Liver (tissue), 9 donors: ENCODE results near the gene GPBP1L1. TPM values are rescaled to one million over a fixed set of nuclear protein-coding genes. Genes with fewer than 3 reads are reported as not detected.

Experiments
- DNase-seq: peaks from one replicate; pipeline ENCODE4 v3.0.0-alpha.2; 2017; ENCODE audit warnings: low spot score
- H3K27ac ChIP-seq, 2 donors: one replicate each; pipeline ENCODE4 v1.7.0; 2013; ENCODE audit warnings: inconsistent platforms in 2 of 2, low read length in 2 of 2, control low read depth in 1 of 2, low read depth in 1 of 2, mild to moderate bottlenecking in 1 of 2
- H3K27me3 ChIP-seq, 4 donors: one replicate each; pipeline versions ENCODE4 v1.6.1 to v1.7.0; 2013; ENCODE audit warnings: low read length in 3 of 4, inconsistent platforms in 1 of 4, mild to moderate bottlenecking in 1 of 4, moderate library complexity in 1 of 4; ENCODE audit not compliant: control insufficient read depth in 4 of 4, insufficient read depth in 4 of 4
- H3K36me3 ChIP-seq, 4 donors: one replicate each; pipeline versions ENCODE4 v1.6.1 to v1.7.0; 2013; ENCODE audit warnings: low read length in 3 of 4, mild to moderate bottlenecking in 3 of 4, low read depth in 1 of 4, moderate library complexity in 1 of 4; ENCODE audit not compliant: control insufficient read depth in 4 of 4, insufficient read depth in 3 of 4
- H3K4me1 ChIP-seq, 4 donors: one replicate each; pipeline versions ENCODE4 v1.6.1 to v1.7.0; 2013; ENCODE audit warnings: low read length in 3 of 4, mild to moderate bottlenecking in 3 of 4, moderate library complexity in 1 of 4; ENCODE audit not compliant: control insufficient read depth in 4 of 4, insufficient read depth in 4 of 4
- H3K4me3 ChIP-seq, 3 donors: one replicate each; pipeline versions ENCODE4 v1.6.1 to v1.7.0; 2013; ENCODE audit warnings: low read length in 3 of 3, control low read depth in 1 of 3, low read depth in 1 of 3, mild to moderate bottlenecking in 1 of 3
- H3K9ac ChIP-seq, 2 donors: one replicate each; pipeline ENCODE4 v1.7.0; 2013; ENCODE audit warnings: low read length in 2 of 2, mild to moderate bottlenecking in 2 of 2, moderate library complexity in 2 of 2, control low read depth in 1 of 2, low read depth in 1 of 2
- H3K9me3 ChIP-seq, 4 donors: one replicate each; pipeline versions ENCODE4 v1.6.1 to v1.7.0; 2013; ENCODE audit warnings: low read length in 3 of 4; ENCODE audit not compliant: control insufficient read depth in 4 of 4
- FOXA1 ChIP-seq: IDR thresholded peaks from 2 replicates; pipeline ENCODE4 v1.6.1; 2016; ENCODE audit warnings: antibody characterized with exemption
- FOXA2 ChIP-seq: IDR thresholded peaks from 2 replicates; pipeline ENCODE4 v1.6.1; 2016; ENCODE audit warnings: antibody characterized with exemption
- HNF4A ChIP-seq, 2 donors: conservative IDR thresholded peaks; 2 replicates each; pipeline ENCODE4 v1.6.1; 2016; ENCODE audit warnings: antibody characterized with exemption in 2 of 2, mild to moderate bottlenecking in 2 of 2
- HNF4G ChIP-seq: IDR thresholded peaks from 2 replicates; pipeline ENCODE4 v1.6.1; 2016; ENCODE audit warnings: antibody characterized with exemption
- JUND ChIP-seq, 2 donors: IDR thresholded peaks; 2 replicates each; pipeline ENCODE4 v1.6.1; 2016; ENCODE audit warnings: antibody characterized with exemption in 2 of 2
- NR2F2 ChIP-seq: IDR thresholded peaks from 2 replicates; pipeline ENCODE4 v1.6.1; 2016; ENCODE audit warnings: antibody characterized with exemption
- RAD21 ChIP-seq, 2 donors: IDR thresholded peaks; 2 replicates each; pipeline ENCODE4 v1.6.1; 2016; ENCODE audit warnings: antibody characterized with exemption in 2 of 2, mild to moderate bottlenecking in 2 of 2
- RXRA ChIP-seq, 2 donors: IDR thresholded peaks; 2 replicates each; pipeline ENCODE4 v1.6.1; 2017 to 2018; ENCODE audit warnings: antibody characterized with exemption in 2 of 2, mild to moderate bottlenecking in 1 of 2
- SP1 ChIP-seq: IDR thresholded peaks from 2 replicates; pipeline ENCODE4 v1.6.1; 2018; ENCODE audit warnings: antibody characterized with exemption, mild to moderate bottlenecking
- TAF1 ChIP-seq: conservative IDR thresholded peaks from 2 replicates; pipeline ENCODE4 v1.6.1; 2016; ENCODE audit warnings: antibody characterized with exemption, mild to moderate bottlenecking
- YY1 ChIP-seq: IDR thresholded peaks from 2 replicates; pipeline ENCODE4 v1.6.1; 2016; ENCODE audit warnings: antibody characterized with exemption, mild to moderate bottlenecking
- WGBS: extraction: QIAGEN DNeasy Blood & Tissue Kit; methylation state at CpG from one replicate; pipeline ENCODE4 v1.1.7; 2013; 5-methylcytosine and 5-hydroxymethylcytosine counted together
- polyA plus RNA-seq, 2 donors: library from polyadenylated mRNA; stranded (reverse) in 1 of 2; unstranded in 1 of 2; fragments of 200-250 nt in 1 of 2; fragments of >200 nt in 1 of 2; fragmentation: Nextera tagmentation in 1 of 2; extraction: Ambion mirVana in 1 of 2; gene quantifications; one replicate each; pipeline versions ENCODE4 v1.2.1 to v1.2.3, GENCODE V29; 2013 to 2015
- total RNA-seq, 2 donors: library from RNA; depleted of rRNA; stranded (reverse); fragments of >200 nt; gene quantifications; one replicate each; pipeline ENCODE4 v1.2.3, GENCODE V29; 2014
- TF ChIP-seq, protein P1 (sequence below): fragments of 150-350 bp; IDR thresholded peaks from 2 replicates; pipeline ENCODE4 v1.5.1; 2017; ENCODE audit warnings: improper control_type of control experiment, low read depth, low read length; ENCODE audit not compliant: missing input control
- TF ChIP-seq, protein P2 (sequence below): IDR thresholded peaks from 2 replicates; pipeline ENCODE4 v1.6.1; 2016; ENCODE audit warnings: antibody characterized with exemption
- TF ChIP-seq, protein P3 (sequence below): IDR thresholded peaks from 2 replicates; pipeline ENCODE4 v1.6.1; 2016; ENCODE audit warnings: antibody characterized with exemption, mild to moderate bottlenecking
- TF ChIP-seq, protein P4 (sequence below): IDR thresholded peaks from 2 replicates; pipeline ENCODE4 v1.6.1; 2016; ENCODE audit warnings: antibody characterized with exemption
- donor health status: healthy.
- donor health status: healthy.
- donor health status: healthy.
- donor health status: healthy.
- donor health status: healthy.

Gene GPBP1L1
- total and polyA plus RNA-seq, 4 donors: 24.8 to 86.7 (median 53.5) TPM

DNA sequence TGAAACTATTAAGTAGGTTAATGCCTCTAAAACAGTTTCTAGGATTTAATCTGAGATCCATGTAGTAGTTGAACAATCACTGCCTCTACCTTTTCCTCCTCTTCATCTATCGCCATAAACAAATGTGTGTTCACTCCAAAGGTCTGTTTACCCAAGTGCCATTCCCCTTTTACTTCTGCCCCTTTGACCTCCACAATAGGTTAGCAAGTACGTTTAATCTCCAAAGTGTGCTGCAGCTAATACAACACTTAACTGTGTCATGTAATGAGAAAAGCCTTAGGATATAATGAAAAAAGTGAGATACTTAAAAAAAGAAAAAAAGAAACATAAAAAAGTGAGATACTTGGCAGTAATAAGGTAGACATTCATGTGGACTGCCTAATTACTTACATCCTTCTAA is 28.2 kb downstream of the GPBP1L1 start (continued):
- TF ChIP-seq, protein P1, sequence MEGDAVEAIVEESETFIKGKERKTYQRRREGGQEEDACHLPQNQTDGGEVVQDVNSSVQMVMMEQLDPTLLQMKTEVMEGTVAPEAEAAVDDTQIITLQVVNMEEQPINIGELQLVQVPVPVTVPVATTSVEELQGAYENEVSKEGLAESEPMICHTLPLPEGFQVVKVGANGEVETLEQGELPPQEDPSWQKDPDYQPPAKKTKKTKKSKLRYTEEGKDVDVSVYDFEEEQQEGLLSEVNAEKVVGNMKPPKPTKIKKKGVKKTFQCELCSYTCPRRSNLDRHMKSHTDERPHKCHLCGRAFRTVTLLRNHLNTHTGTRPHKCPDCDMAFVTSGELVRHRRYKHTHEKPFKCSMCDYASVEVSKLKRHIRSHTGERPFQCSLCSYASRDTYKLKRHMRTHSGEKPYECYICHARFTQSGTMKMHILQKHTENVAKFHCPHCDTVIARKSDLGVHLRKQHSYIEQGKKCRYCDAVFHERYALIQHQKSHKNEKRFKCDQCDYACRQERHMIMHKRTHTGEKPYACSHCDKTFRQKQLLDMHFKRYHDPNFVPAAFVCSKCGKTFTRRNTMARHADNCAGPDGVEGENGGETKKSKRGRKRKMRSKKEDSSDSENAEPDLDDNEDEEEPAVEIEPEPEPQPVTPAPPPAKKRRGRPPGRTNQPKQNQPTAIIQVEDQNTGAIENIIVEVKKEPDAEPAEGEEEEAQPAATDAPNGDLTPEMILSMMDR: no peak

DNA sequence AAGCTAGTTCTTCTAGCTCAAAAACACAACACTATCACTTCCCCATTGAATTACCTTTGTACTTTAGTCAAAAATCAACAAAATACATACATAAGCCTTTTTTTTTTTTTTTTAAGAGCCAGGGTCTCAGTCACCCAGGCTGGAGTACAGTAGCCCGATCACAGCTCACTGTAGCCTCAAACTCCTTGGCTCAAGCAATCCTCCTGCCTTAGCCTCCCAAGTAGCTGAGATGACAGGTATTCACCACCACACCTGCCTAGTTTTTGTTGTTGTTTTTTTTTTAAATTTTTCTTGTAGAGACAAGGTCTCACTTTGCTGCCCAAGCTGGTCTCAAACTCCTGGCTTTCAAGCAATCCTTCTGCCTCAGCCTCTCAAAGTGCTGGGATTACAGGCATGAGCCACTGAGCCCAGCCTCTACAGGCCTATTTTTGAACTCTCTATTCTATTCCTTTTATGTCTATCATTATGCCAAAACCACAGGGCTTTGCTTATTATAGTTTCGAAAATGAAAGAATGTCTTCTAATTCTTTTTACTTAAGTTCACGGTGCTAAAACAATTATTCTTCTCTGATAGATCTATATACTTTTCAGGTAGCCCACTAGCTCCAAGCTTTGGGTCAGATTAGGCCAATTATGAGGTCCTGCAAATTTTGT is 29.6 kb downstream of the GPBP1L1 start:
- 90% methylated on average over 3 of the region's 3 CpGs for WGBS
- Histone ChIP-seq H3K27ac (peak overlapping the region in 1 of 2 donors; percentile 68), H3K9ac (no peak overlapping the region), H3K4me3 (no peak overlapping the region), H3K36me3 (peaks cover 15 to 48% (median 39%) of the 10 kb centered on the region in 4 donors), H3K9me3 (no peaks in the 10 kb centered on the region), H3K27me3 (no peaks in the 10 kb centered on the region), H3K4me1 (peaks cover 12 to 33% (median 29%) of the 10 kb centered on the region in 4 donors)
- DNase-seq: no peak
- TF ChIP-seq FOXA2 (no peak), YY1 (no peak), HNF4G (no peak), TAF1 (no peak), SP1 (no peak), FOXA1 (no peak), RAD21 (IDR thresholded peaks at IDR 0.05) (no peak), HNF4A (conservative IDR thresholded peaks at IDR 0.05) (no peak), RXRA (IDR thresholded peaks at IDR 0.05) (no peak), NR2F2 (no peak), JUND (IDR thresholded peaks at IDR 0.05) (no peak)
- TF ChIP-seq, protein P2, sequence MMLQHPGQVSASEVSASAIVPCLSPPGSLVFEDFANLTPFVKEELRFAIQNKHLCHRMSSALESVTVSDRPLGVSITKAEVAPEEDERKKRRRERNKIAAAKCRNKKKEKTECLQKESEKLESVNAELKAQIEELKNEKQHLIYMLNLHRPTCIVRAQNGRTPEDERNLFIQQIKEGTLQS: no peak
- TF ChIP-seq, protein P3, sequence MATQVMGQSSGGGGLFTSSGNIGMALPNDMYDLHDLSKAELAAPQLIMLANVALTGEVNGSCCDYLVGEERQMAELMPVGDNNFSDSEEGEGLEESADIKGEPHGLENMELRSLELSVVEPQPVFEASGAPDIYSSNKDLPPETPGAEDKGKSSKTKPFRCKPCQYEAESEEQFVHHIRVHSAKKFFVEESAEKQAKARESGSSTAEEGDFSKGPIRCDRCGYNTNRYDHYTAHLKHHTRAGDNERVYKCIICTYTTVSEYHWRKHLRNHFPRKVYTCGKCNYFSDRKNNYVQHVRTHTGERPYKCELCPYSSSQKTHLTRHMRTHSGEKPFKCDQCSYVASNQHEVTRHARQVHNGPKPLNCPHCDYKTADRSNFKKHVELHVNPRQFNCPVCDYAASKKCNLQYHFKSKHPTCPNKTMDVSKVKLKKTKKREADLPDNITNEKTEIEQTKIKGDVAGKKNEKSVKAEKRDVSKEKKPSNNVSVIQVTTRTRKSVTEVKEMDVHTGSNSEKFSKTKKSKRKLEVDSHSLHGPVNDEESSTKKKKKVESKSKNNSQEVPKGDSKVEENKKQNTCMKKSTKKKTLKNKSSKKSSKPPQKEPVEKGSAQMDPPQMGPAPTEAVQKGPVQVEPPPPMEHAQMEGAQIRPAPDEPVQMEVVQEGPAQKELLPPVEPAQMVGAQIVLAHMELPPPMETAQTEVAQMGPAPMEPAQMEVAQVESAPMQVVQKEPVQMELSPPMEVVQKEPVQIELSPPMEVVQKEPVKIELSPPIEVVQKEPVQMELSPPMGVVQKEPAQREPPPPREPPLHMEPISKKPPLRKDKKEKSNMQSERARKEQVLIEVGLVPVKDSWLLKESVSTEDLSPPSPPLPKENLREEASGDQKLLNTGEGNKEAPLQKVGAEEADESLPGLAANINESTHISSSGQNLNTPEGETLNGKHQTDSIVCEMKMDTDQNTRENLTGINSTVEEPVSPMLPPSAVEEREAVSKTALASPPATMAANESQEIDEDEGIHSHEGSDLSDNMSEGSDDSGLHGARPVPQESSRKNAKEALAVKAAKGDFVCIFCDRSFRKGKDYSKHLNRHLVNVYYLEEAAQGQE: no peak

DNA sequence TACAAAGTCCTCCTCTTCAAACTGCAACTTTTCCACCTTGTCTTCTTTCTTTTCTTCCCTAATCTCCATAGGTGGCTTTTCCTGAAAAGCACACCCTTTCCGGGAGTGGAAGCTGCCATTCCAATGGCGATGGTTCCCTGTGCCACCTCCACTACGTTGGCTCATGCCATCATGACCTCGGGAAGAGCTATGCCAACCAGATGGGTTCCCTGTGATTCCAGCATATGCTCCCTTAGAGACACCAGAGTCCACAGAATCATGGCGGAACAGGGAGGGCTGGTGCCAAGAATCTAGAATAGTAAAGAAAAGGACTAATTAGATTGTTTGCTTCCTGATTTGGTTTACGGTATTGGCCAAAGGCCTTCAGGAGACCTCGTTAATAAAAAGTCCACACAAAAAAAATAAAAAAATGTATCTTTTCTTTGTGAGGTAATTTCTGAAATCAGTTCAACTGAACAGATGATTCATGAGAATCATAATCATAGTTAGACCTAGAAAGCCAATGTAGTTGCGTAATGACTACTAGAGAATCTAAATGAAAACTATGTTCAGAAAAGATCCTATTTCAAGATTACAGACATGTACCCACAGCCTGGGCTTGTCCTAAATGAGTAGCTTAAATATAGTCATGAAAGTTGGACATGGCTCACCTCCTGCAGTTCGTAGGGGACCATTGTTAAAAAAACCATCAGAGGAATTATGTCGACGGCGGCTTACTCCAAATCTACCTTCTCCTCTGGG is 31.6 kb downstream of the GPBP1L1 start:
- no peak for TF ChIP-seq FOXA1
- TF ChIP-seq, protein P4, sequence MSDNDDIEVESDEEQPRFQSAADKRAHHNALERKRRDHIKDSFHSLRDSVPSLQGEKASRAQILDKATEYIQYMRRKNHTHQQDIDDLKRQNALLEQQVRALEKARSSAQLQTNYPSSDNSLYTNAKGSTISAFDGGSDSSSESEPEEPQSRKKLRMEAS: no peak
- Histone ChIP-seq H3K4me1 (peaks cover 12 to 30% (median 27%) of the 10 kb centered on the region in 4 donors), H3K27me3 (no peaks in the 10 kb centered on the region), H3K9ac (no peak overlapping the region), H3K9me3 (no peaks in the 10 kb centered on the region), H3K27ac (no peak overlapping the region), H3K4me3 (no peak overlapping the region), H3K36me3 (peaks cover 18 to 54% (median 46%) of the 10 kb centered on the region in 4 donors)
- WGBS: 95% methylated on average over 12 of the region's 12 CpGs
- no peak for DNase-seq
